ENCODE measurements around the gene ANKFY1. TPM values are rescaled to one million over a fixed set of nuclear protein-coding genes. Genes with fewer than 3 reads are reported as not detected.

The ANKFY1 gene
- total RNA-seq, 4 donors from 2014 or later = 36.8 to 55.0 (median 40.9) TPM

DNA sequence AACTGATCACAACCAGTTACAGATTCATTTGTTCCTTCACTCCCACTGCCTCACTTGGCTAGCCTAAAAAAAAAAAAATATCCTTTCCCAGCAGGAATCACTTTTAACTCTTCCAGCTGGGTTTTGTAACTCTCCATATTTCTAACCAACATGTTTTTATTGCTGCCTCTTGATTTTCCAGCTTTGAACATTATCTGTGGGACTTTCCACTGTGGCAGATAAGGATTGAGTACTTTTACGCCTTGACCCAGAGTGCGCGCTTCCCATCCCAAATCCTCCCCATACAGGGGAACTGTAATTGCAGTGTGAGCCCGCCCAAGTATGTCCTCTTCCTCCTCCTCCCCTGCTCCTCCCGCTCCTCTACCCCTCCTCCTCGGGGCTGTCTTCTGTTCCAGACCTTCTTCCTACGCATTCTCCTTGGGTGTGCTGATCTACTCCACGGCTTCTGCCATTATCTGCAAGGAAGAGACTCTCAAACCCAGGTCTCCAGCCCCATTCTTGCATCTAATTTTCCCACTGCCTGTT, 77.4 kb downstream of the ANKFY1 start:
- TF ChIP-seq, protein P1, sequence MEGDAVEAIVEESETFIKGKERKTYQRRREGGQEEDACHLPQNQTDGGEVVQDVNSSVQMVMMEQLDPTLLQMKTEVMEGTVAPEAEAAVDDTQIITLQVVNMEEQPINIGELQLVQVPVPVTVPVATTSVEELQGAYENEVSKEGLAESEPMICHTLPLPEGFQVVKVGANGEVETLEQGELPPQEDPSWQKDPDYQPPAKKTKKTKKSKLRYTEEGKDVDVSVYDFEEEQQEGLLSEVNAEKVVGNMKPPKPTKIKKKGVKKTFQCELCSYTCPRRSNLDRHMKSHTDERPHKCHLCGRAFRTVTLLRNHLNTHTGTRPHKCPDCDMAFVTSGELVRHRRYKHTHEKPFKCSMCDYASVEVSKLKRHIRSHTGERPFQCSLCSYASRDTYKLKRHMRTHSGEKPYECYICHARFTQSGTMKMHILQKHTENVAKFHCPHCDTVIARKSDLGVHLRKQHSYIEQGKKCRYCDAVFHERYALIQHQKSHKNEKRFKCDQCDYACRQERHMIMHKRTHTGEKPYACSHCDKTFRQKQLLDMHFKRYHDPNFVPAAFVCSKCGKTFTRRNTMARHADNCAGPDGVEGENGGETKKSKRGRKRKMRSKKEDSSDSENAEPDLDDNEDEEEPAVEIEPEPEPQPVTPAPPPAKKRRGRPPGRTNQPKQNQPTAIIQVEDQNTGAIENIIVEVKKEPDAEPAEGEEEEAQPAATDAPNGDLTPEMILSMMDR (IDR thresholded peaks at IDR 0.05; ENCODE audit: low read depth) = no peak

DNA sequence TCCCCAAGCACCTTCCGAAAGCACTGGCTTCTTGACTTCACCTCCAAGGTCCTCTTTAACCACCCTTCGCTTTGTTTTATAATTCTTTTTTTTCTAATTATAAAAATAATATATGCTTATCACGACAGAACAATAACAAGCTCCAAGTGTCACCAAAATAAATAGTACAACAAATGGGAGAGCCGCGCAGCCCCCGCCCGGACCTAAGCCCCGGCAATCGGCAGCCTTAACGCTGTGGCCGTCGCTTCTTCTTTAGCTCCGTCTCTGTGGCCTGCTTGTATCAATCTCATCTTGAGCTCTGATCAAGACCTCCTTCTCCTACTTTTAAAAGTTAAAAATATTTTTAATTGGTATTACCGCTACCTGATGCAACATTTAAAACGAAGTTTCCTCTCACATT, 78.1 kb downstream of the ANKFY1 start:
- TF ChIP-seq, protein P1 (IDR thresholded peaks at IDR 0.05; ENCODE audit: low read depth) = no peak

DNA sequence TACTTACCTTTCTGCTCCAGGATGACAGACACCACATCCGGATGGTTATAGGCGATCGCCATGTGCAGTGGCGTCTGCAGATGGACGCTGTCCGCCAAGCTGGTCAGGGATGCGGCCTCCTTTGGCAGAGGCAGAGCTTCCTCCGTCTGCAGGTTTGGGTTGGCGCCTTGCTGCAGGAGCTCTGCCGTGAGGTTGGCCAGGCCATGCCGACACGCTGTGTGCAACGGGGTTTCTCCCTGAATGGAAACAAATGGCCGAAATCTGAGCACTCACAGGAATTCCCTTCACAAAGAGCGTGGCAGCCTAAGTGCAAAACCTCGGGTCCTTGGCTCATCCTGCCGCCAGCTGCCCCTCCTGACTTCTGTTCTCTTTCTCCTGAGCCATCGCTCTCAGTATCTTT, 79.0 kb downstream of the ANKFY1 start:
- TF ChIP-seq, protein P1 (IDR thresholded peaks at IDR 0.05; ENCODE audit: low read depth) = no peak

DNA sequence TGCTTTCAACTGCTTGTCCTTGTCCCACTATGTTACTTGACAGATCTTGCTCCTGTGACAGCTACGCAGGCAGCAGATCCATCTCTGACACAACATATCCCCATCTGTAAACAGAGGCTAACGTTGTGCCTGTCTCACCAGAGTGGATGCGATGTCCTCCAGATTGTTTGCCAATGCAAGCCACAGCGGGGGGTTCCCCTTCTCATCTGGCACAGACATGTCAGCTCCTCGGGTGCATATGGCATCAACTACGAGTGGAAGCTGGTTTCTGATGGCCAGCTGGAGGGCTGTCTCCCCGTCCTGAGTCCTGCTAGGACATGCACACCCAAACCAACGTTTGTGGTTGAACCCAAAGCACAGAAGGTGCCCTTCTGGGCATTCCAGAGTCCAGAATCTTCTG, 81.7 kb downstream of the ANKFY1 start:
- TF ChIP-seq, protein P1 (IDR thresholded peaks at IDR 0.05; ENCODE audit: low read depth) = no peak

DNA sequence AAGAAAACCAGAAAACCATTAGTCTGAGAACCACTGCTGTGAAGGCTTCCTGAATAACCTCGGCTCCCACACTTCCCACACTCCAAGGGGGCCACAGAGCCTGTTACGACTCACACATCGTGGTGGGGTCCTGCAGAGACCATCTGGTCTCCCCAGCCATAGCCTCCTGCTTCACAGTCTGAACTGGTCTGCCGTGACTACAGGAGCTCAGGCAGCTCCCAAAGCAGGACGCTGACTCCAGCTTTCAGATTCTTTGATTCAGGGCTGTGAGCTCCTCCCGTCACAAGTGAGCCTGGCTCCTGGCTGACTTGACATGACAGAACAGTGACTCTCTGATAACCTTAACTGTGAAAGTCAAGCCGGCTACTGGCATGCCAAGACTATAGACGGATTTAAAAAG, 83.0 kb downstream of the ANKFY1 start:
- TF ChIP-seq, protein P1 (IDR thresholded peaks at IDR 0.05; ENCODE audit: low read depth) = no peak

DNA sequence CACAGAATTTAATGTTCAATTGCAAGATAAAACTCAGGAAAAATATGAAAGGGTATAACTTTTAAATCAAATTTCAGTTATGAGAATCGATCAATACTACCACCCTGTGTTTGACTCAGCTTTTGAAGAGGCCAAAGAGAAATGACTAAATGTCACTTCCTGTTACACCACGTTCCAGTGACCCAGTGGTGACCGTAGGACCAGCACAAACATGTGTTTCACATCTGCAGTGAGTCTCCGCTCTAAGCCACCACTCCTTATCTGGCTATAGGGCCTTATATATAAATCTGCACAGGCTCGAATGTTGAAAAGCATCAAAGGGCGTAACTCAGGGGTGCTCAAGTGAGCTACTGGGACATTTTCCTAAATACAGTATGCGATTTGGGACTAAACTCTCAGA, 84.7 kb downstream of the ANKFY1 start:
- TF ChIP-seq, protein P1 (IDR thresholded peaks at IDR 0.05; ENCODE audit: low read depth) = no peak

DNA sequence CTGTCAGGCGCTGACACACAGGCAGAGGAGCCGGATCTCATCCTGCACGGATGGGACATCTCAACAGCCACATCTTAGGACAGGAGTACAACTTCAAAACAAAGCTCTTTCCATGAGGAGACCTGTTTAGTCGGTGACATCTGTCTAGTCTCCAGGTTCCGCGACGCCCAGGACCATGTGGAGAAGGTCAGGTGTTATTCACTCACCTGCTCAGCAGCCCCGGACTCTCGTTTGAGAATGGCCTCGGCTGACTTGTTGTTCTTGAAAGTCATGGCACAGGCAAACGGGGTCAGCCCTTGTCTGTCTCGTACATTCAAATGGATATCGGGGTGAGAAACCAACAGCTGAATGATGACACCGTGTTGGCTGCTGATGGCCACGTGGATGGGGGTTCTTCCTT, 85.1 kb downstream of the ANKFY1 start:
- TF ChIP-seq, protein P1 (IDR thresholded peaks at IDR 0.05; ENCODE audit: low read depth) = no peak
